Heart left ventricle (tissue), 16 donors: ENCODE data around the gene NYAP2. TPM values are rescaled to one million over a fixed set of nuclear protein-coding genes. Genes with fewer than 3 reads are reported as not detected.

Source experiments
- ATAC-seq, 4 donors: fragments of 200-7000 bp; cut with Tn5 transposase; one replicate each; pipeline ENCODE4 v1.9.1; 2020 to 2022; ENCODE audit warnings: moderate library complexity in 4 of 4, mild to moderate bottlenecking in 3 of 4, moderate number of reproducible peaks in 1 of 4
- DNase-seq, 5 donors: peaks; one replicate each; pipeline ENCODE4 v3.0.0-alpha.2; 2020
- H3K27ac ChIP-seq, 12 donors: fragments of 200-600 bp; sonication (generic) in 4 of 12; one replicate each; pipeline versions ENCODE4 v1.5.0 to v1.8.0; 2016 to 2022; ENCODE audit warnings: mild to moderate bottlenecking in 2 of 12
- H3K27me3 ChIP-seq, 9 donors: fragments of 200-600 bp; sonication (generic) in 2 of 9; one replicate each; pipeline versions ENCODE4 v1.5.1 to v1.8.0; 2016 to 2022; ENCODE audit warnings: mild to moderate bottlenecking in 3 of 9
- H3K36me3 ChIP-seq, 9 donors: fragments of 200-600 bp; sonication (generic) in 2 of 9; one replicate each; pipeline versions ENCODE4 v1.5.0 to v1.8.0; 2018 to 2022; ENCODE audit warnings: mild to moderate bottlenecking in 2 of 9
- H3K4me1 ChIP-seq, 12 donors: fragments of 200-600 bp; sonication (generic) in 4 of 12; one replicate each; pipeline versions ENCODE4 v1.5.0 to v1.8.0; 2016 to 2022; ENCODE audit warnings: mild to moderate bottlenecking in 3 of 12
- H3K4me3 ChIP-seq, 12 donors: fragments of 200-600 bp; sonication (generic) in 4 of 12; one replicate each; pipeline versions ENCODE4 v1.5.0 to v1.8.0; 2017 to 2022; ENCODE audit warnings: mild to moderate bottlenecking in 9 of 12, moderate library complexity in 4 of 12
- H3K9me3 ChIP-seq, 12 donors: fragments of 200-600 bp; sonication (generic) in 4 of 12; one replicate each; pipeline versions ENCODE4 v1.5.0 to v1.8.0; 2016 to 2022; ENCODE audit warnings: mild to moderate bottlenecking in 1 of 12
- POLR2A ChIP-seq, 2 donors: fragments of 450-650 bp; IDR thresholded peaks; one replicate each; pipeline ENCODE4 v1.6.1; 2017; ENCODE audit warnings: antibody characterized with exemption in 2 of 2, mild to moderate bottlenecking in 2 of 2, moderate library complexity in 2 of 2
- WGBS, 4 donors: extraction: QIAGEN DNeasy Blood & Tissue Kit in 2 of 4; methylation state at CpG; one replicate each; pipeline versions ENCODE4 v1.1.5 to v1.1.7; 2013 to 2018; 5-methylcytosine and 5-hydroxymethylcytosine counted together
- intact Hi-C, 10 donors: fragments of 100-400 bp; cut with DNase I; formaldehyde crosslinking; loops; one replicate each; pipeline versions ENCODE4 v1.11.1 to v1.14.2; 2022
- polyA plus RNA-seq, 2 donors: library from polyadenylated mRNA; stranded (reverse); fragments of 200-250 nt; gene quantifications; one replicate each; pipeline ENCODE4 v1.2.3, GENCODE V29; 2013
- total RNA-seq, 9 donors: library from RNA; depleted of rRNA in 2 of 9; stranded (reverse); fragments of >200 nt in 2 of 9; fragmentation: NEBNext Ultra II Directional in 3 of 9; extraction: Animal tissue kit (Norgen Biotek cat#: 25700) in 3 of 9; gene quantifications; one replicate each; pipeline versions ENCODE4 v1.1.0 to v1.2.4, GENCODE V29; 2016 to 2023
- TF ChIP-seq, protein P1 (sequence below), 12 donors: fragments of 200-600 bp; sonication (generic) in 4 of 12; IDR thresholded peaks; one replicate each; pipeline versions ENCODE4 v1.5.0 to v1.8.0; 2018 to 2022; ENCODE audit warnings: antibody characterized with exemption in 12 of 12, mild to moderate bottlenecking in 5 of 12
- donor health status: ischemic (EF 13 %, LVEDD 7.1; RV severe dilation, severe dysfunction).
- donor health status: healthy with polysubstance abuse.
- donor health status: DM: no; HTN: yes; CAD: no.
- donor health status: DM: no; HTN: no; CAD: no.
- donor health status: ischemic (EF 25% LVEDD 6.9; RV normal size, moderate dysfunction).
- donor health status: ischemic (EF 25% LVEDD 5.7; RV mildly dilated, moderate dysfunction).
- donor health status: healthy.
- donor health status: DM: yes; HTN: yes; CAD: no.
- donor health status: ischemic (EF 35%, LVEDD 5.7; RV mildly dilated, moderate dysfunction).
- donor health status: nonischemic (EF 11% LVEDD 7.7; RV severe dilation, severe dysfunction).
- donor health status: DM: yes; HTN: yes; CAD: no.
- donor health status: PGD.
- donor health status: ischemic (EF 29% LVEDD 5.4; RV normal size, mild dysfunction).
- donor health status: nonischemic (EF 23%, LVEDD 6.1; RV moderate dilation, normal function).

Gene NYAP2
- total and polyA plus RNA-seq, 11 donors = not detected

DNA sequence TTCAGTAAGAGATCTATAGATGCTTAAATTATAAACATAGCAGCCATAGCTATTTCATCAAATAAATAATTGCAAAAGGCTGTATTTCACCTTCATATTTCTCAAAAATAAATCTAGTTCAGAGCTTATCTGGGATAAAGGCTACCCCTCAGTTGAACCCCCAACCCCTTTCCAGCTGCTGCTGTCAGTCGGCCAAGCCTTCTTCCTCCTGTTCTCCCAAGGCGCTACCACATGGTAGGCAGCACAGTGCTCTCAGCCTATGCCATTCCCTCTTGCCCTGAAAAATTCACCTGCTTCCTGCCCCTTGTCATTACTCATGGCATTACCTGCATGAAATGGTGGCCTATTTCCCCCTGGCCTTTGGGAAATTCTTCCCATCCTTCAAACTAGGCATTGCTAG, 136.5 kb downstream of the NYAP2 start:
- no peaks in the 10 kb centered on the region for H3K36me3 ChIP-seq
- H3K4me1 ChIP-seq = no peaks in the 10 kb centered on the region
- no peak overlapping the region for H3K4me3 ChIP-seq
- TF ChIP-seq, protein P1, sequence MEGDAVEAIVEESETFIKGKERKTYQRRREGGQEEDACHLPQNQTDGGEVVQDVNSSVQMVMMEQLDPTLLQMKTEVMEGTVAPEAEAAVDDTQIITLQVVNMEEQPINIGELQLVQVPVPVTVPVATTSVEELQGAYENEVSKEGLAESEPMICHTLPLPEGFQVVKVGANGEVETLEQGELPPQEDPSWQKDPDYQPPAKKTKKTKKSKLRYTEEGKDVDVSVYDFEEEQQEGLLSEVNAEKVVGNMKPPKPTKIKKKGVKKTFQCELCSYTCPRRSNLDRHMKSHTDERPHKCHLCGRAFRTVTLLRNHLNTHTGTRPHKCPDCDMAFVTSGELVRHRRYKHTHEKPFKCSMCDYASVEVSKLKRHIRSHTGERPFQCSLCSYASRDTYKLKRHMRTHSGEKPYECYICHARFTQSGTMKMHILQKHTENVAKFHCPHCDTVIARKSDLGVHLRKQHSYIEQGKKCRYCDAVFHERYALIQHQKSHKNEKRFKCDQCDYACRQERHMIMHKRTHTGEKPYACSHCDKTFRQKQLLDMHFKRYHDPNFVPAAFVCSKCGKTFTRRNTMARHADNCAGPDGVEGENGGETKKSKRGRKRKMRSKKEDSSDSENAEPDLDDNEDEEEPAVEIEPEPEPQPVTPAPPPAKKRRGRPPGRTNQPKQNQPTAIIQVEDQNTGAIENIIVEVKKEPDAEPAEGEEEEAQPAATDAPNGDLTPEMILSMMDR (IDR thresholded peaks at IDR 0.05) = no peak
- TF ChIP-seq POLR2A (IDR thresholded peaks at IDR 0.05) = no peak
- peaks cover 0 to 9% (median 0%) of the 10 kb centered on the region in 12 donors for H3K9me3 ChIP-seq
- no peak overlapping the region for H3K27ac ChIP-seq
- peaks cover 0 to 3% (median 0%) of the 10 kb centered on the region in 9 donors for H3K27me3 ChIP-seq
- intact Hi-C loops = no loop called here
- WGBS, 4 donors = 78 to 89% (median 83%) methylated on average over 2 of the region's 2 CpGs
- DNase-seq (no peak), ATAC-seq (no peak)

DNA sequence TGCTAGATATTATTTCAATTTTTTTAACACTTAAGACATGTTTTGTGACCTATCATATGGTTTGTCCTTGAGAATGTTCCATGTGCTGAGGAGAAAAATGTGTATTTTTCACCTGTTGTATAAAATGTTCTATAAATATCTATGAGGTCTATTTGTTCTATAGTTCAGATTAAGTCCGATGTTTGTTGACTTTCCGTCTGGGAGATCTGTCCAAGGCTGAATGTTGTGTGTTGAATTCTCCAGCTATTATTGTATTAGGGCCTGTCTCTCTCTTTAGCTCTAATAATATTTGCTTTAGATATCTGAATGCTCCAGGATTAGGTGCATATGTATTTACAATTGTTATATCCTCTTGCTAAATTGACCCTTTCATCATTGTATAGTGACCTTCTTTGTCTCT, 144.1 kb downstream of the NYAP2 start:
- TF ChIP-seq, protein P1 (IDR thresholded peaks at IDR 0.05) = no peak
- TF ChIP-seq POLR2A (IDR thresholded peaks at IDR 0.05) = no peak
- H3K4me1 ChIP-seq = no peaks in the 10 kb centered on the region
- ATAC-seq (no peak), DNase-seq (no peak)
- H3K4me3 ChIP-seq = no peak overlapping the region
- intact Hi-C loops = no loop called here
- 69 to 82% (median 75%) methylated on average over 2 of the region's 2 CpGs for WGBS, 4 donors
- no peak overlapping the region for H3K27ac ChIP-seq
- H3K27me3 ChIP-seq = no peaks in the 10 kb centered on the region
- H3K9me3 ChIP-seq = peaks cover 0 to 9% (median 0%) of the 10 kb centered on the region in 12 donors
- H3K36me3 ChIP-seq = no peaks in the 10 kb centered on the region

DNA sequence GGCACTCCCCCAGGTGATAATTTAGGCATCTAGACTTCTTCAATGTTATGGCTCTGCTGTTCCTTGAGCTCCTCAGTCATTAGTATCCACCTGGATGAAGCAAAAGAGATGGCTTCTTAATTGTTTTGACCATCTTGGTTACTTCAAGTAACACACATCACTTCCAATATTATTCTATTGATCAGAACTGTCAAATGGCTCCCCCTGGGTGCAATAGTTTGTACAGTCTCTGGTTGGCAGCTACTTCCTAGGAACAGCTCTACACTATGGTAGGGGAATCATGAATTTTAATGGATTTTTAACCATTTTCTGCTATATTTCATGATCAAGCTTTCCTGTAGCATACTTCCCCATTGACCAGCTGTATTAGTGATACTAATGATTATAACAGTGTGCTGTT, 157.0 kb downstream of the NYAP2 start:
- no peak for ATAC-seq
- no peak overlapping the region for H3K4me3 ChIP-seq
- no peak for DNase-seq
- no peaks in the 10 kb centered on the region for H3K36me3 ChIP-seq
- no peak overlapping the region for H3K27ac ChIP-seq
- H3K4me1 ChIP-seq = no peaks in the 10 kb centered on the region
- H3K9me3 ChIP-seq = no peaks in the 10 kb centered on the region
- intact Hi-C loops = no loop called here
- peaks cover 0 to 7% (median 0%) of the 10 kb centered on the region in 9 donors for H3K27me3 ChIP-seq
- TF ChIP-seq, protein P1 (IDR thresholded peaks at IDR 0.05) = no peak
- TF ChIP-seq POLR2A (IDR thresholded peaks at IDR 0.05) = no peak

DNA sequence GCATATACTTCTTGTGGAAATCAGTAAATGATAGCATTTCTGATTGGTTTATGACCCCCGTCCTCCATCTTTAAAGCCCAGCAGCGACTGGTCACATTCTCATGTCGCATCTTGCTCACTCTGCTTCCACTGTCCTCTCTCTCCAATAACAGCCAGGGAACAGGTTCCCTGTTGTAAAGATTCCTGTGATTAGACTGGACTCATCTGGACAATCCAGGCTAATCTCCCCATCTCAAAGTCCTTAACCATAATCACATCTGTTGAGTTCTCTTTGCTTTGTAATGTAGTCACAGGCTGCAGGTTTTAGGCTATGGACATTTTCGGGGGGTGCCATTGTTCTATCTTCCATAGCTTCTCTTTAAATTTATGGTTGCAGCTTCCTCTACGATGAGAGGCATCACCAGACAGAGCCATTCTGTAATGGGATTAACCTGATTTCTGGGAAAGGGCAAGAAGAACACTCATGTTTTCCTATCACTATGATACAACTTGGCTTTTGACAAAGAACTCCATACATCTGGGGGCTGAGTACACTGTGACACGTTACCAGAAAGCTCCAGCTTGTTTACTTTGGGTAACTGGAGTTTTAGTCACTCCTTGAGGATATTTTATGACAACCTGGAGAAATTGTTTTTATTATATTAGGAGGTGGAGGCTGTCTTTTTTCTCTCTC, 159.0 kb downstream of the NYAP2 start:
- 63 to 75% (median 69%) methylated on average over 6 of the region's 6 CpGs for WGBS, 4 donors

More for the DNA sequence above, 159.0 kb downstream of the NYAP2 start:
- H3K27ac ChIP-seq = no peak overlapping the region
- H3K27me3 ChIP-seq = peaks cover 0 to 7% (median 0%) of the 10 kb centered on the region in 9 donors
- ATAC-seq (no peak), DNase-seq (no peak)
- intact Hi-C loops = no loop called here
- no peak overlapping the region for H3K4me3 ChIP-seq
- H3K9me3 ChIP-seq = no peaks in the 10 kb centered on the region
- H3K4me1 ChIP-seq = no peaks in the 10 kb centered on the region
- H3K36me3 ChIP-seq = no peaks in the 10 kb centered on the region
- TF ChIP-seq, protein P1 (IDR thresholded peaks at IDR 0.05) = no peak
- TF ChIP-seq POLR2A (IDR thresholded peaks at IDR 0.05) = no peak
